Measurements from ENCODE around the gene SLC22A2. TPM values are rescaled to one million over a fixed set of nuclear protein-coding genes. Genes with fewer than 3 reads are reported as not detected.
"Not testable (repeated sequence)": the region's sequence is repeated elsewhere in the genome, so short reads cannot be mapped to it uniquely, and the experiment has no call there.

Gene SLC22A2
- total RNA-seq, 1 experiment from 2014 or later = not detected

DNA sequence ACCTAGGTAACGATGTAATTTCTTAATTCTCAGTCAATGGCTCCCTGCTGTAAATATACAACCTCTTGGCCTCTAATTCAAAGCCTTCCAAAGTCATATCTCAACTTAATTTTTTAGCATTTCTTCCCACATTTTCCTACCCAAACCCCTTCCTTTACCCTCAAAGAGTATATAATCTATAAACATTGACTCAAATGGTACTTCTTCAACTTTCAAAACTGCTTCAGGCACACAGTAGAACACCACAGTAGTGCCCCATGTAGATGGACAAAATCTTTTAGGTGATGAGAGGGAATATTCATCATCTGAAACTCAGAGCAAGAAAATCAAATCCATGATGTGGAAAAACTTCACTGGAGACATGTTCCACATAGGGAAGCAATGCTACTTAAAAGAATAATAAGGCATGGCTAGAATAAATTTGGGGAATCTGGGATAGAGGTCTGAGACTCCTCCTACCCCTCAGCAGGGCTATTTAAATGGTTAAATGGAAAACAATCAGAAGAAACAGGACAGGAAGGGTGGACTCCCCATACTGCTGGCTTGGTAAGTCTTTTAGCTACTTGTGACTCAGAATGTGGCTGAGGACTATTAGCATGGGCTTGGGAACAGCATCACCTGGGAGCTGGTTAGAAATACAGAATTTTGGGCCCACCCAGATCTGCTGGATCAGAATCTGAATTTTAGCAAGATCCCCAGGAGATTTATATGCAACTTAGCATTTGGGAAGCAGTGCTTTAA lies 6.4 kb downstream of the SLC22A2 start:
- DNase-seq (ENCODE audit: extremely low read depth, low read depth) = no peak

- DNase-seq (ENCODE audit: extremely low read depth, low read depth) = no peak
These were observed 8.9 kb downstream of the SLC22A2 start for GRCh38 chr6:160249671-160250070.

- DNase-seq (ENCODE audit: extremely low read depth, low read depth) = no peak
These were observed 10.1 kb downstream of the SLC22A2 start for GRCh38 chr6:160248538-160248937.

- no peak for DNase-seq (ENCODE audit: extremely low read depth, low read depth)
These were observed 11.2 kb downstream of the SLC22A2 start for GRCh38 chr6:160247457-160247883.

- no peak for DNase-seq (ENCODE audit: extremely low read depth, low read depth)
These were observed 17.9 kb downstream of the SLC22A2 start for GRCh38 chr6:160240691-160241084.

GRCh38 chr6:160239929-160240690 lies 18.5 kb downstream of the SLC22A2 start:
- no peak for DNase-seq (ENCODE audit: extremely low read depth, low read depth)

DNA sequence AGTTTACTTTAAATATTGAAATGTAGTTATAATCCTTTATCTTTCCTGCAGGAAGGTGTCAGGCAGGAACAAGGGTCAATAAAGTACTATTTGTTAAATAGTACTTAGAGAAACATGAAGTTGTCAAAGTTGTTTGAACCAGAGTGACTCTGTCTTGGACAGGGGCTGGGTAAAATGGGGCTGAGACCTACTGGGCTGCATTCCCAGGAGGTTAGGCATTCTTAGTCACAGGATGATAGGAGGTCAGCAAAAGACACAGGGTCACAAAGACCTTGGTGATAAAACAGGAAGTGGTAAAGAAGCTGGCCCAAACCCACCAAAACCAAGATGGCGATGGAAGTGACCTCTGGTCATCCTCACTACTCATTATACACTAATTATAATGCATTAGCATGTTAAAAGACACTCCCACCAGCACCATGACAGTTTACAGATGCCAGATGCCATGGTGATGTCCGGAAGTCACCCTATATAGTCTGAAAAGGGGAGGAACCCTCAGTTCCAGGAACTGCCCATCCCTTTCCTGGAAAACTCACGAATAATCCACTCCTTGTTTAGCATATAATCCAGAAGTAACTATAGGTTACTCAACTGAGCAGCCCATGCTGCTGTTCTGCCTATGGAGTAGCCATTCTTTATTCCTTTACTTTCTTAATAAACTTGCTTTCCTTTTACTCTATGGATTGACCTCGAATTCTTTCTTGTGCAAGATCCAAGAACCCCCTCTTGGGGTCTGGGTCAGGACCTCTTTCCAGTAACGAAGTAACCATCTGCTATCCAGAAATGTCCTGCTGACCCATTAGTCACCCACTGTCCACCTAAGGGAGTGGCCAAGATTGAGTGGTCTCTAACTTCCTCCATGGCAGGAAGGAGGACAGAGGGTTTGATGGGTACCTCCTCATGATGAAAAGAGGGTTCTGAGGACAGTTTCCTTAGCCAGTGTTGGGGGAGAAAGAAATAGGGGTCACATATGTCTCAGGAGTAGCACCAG lies 19.6 kb downstream of the SLC22A2 start:
- DNase-seq (ENCODE audit: extremely low read depth, low read depth) = no peak

DNA sequence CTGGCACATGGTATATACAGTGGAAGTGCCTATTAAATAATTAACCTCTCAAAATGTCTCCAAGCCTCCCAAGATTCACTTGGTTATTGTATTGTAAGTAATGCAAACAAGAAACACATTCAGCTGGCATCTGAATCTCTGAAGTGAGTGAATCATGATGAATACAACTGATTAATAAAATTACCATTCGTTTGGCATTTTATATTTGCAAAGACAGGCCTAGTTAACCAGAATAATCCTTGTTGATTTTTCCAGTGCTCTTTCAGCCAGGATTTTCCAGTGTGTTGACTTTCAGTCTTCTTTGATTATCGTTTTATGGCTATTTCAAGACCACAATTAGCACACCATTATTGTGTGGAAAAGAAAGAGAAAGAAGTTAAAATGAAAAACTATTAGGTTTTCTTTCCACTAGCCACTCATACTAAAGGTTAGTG lies 20.3 kb downstream of the SLC22A2 start:
- no peak for DNase-seq (ENCODE audit: extremely low read depth, low read depth)

GRCh38 chr6:160237597-160238275 lies 20.9 kb downstream of the SLC22A2 start:
- DNase-seq (ENCODE audit: extremely low read depth, low read depth) = not testable (repeated sequence)

- not testable (repeated sequence) for DNase-seq (ENCODE audit: extremely low read depth, low read depth)
These were observed 22.3 kb downstream of the SLC22A2 start for GRCh38 chr6:160236235-160236872.

GRCh38 chr6:160233950-160234640 lies 24.5 kb downstream of the SLC22A2 start:
- not testable (repeated sequence) for DNase-seq (ENCODE audit: extremely low read depth, low read depth)

DNA sequence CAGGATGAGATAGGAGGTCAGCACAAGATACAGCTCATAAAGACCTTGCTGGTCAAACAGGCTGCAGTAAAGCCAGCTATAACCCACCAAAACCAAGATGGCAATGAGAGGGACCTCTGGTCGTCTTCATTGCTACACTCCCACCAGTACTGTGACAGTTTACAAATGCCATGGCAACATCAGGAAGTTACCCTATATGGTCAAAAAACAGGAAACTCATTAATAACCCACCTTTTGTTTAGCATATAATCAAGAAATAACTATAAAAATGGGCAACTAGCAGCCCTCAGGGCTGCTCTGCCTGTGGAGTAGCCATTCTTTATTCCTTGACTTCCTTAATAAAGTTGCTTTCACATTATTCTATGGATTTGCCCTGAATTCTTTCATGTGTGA lies 30.9 kb downstream of the SLC22A2 start:
- no peak for DNase-seq (ENCODE audit: extremely low read depth, low read depth)

DNA sequence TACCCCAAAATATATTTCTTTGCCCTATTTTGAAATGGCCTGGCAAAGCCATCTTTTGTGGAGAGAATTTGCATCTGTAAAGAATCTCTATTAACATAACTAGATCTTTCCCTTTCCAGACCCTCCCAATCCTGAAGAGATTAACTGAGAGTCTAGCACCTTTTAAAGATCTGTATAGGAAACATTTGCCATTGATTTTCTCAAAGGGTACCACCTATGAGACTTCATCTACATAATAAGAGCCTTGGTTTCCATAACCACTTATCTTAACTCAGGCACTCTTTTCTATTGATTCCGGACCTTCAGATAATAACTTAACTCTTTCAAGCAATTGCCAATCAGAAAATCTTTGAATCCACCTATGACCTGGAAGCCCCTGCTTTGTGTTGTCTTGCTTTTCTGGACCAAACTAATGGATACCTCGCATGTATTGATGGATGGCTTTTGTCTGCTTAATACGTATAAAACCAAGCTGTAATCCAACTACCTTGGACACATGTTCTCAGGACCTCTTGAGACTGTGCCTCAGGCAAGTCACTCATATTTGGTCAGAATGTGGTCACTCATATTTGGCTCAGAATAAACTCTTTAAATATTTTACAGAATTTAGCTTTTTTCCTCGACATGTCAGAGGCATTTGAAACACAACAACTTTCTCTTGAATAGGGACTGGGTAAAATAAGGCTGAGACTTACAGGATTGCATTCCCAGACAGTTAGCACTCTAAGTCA lies 31.4 kb downstream of the SLC22A2 start:
- no peak for DNase-seq (ENCODE audit: extremely low read depth, low read depth)

DNA sequence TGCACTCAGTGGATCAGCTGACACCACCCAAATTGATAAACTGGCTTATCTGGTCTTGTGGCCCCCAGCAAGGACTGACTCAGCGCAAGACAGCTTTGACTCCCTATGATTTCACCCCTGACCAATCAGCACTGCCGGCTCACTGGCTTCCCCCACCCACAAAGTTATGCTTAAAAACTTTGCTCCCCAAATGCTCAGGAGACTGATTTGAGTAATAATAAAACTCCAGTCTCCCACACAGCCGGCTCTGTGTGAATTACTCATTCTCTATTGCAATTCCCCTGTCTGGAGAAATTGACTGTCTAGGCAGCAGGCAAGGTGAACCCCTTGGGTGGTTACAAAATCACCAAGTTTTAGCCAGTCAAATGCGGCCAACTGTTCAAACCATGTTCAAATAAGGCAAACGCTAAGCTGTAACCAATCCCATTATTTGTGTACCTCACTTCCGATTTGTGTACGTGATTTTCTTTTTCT lies 32.5 kb downstream of the SLC22A2 start:
- no peak for DNase-seq (ENCODE audit: extremely low read depth, low read depth)

DNA sequence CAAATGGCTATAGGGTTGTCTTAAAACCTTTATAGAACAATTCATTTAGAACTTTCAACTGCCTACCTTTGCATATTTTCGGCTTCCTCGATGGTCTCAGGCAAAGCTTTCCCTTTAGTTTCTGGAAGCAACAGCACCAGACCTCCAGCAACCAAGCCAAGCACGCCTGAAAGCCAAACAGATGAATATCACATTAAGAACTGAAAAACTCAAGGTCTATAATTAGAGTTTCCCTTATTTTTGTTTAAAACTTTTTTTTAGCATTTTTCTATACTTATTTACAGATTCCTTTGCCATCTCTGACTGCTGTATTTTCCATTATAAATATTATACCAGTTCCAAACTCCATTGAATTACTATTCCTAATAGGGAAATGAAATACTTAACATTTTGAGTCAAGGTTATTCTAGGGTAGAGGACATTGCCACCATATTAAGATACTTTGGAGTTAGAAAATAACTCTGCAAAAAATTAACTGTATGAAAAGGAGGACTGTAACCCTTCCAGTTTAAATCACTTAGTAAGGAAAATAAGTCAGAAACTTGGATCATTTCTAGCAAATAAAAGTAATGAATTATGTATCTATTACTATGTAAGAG lies 33.9 kb downstream of the SLC22A2 start:
- no peak for DNase-seq (ENCODE audit: extremely low read depth, low read depth)

- no peak for DNase-seq (ENCODE audit: extremely low read depth, low read depth)
These were observed 36.1 kb downstream of the SLC22A2 start for GRCh38 chr6:160222491-160222890.

DNA sequence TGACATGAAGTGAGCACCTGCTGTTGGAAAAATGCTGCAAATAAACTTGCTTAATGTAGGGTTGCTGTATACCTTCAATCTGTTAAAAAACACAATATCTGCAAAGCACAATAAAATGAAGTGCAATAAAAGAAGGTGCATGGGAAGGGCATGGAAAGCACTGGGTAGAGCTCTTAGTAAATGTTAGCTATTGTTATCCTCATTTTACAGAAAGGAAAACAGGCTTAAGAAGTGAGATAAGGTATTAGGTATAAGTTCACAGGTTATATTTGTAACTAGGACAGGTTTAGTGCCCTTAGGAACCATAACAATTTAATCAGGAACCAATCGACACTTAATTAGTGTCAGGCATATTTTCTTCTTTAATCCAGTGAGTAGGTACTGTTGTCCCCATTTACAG lies 36.7 kb downstream of the SLC22A2 start:
- no peak for DNase-seq (ENCODE audit: extremely low read depth, low read depth)

- DNase-seq (ENCODE audit: extremely low read depth, low read depth) = no peak
These were observed 37.2 kb downstream of the SLC22A2 start for GRCh38 chr6:160221423-160221822.
